OCI-LY7 (cell line): Measurements from ENCODE around the gene PPP4R2. TPM values are rescaled to one million over a fixed set of nuclear protein-coding genes. Genes with fewer than 3 reads are reported as not detected.

ENCODE experiments used
- BruUV-seq: library from RNA; stranded (reverse); fragments of 400-500 nt; replicated peaks from 2 replicates; lab custom pipeline; 2021; lab: Mats Ljungman, UMichigan
- CTCF ChIA-PET: fragments of 300-600 bp; sonication (Branson Sonifier 250); formaldehyde crosslinking; loops from one replicate; lab custom pipeline; 2022; ENCODE audit warnings: antibody characterized with exemption; ENCODE audit not compliant: unreplicated experiment; lab: Charles Lee
- POLR2A ChIA-PET: fragments of 300-600 bp; sonication (Branson Sonifier 250); formaldehyde crosslinking; loops from one replicate; lab custom pipeline; 2022; ENCODE audit warnings: antibody characterized with exemption; lab: Charles Lee
- DNase-seq: peaks from one replicate; pipeline ENCODE4 v3.0.0-alpha.2; 2015; ENCODE audit warnings: low spot score
- H2AFZ ChIP-seq: fragments of 200-600 bp; sonication (generic), shearing (Covaris generic); 2 replicates; pipeline ENCODE4 v1.6.1; 2014; ENCODE audit warnings: mild to moderate bottlenecking, antibody characterized with exemption, low read length, moderate library complexity
- H3K27ac ChIP-seq: fragments of 200-600 bp; sonication (generic); 2 replicates; pipeline ENCODE4 v1.5.1; 2014; ENCODE audit warnings: mixed run types, low read depth, mild to moderate bottlenecking, moderate library complexity, low read length, inconsistent platforms; ENCODE audit not compliant: poor library complexity, severe bottlenecking
- H3K36me3 ChIP-seq: fragments of 200-600 bp; sonication (generic); 2 replicates; pipeline ENCODE4 v1.6.1; 2014; ENCODE audit warnings: mild to moderate bottlenecking, antibody characterized with exemption, low read length, moderate library complexity, mixed read lengths; ENCODE audit not compliant: insufficient read depth
- H3K4me1 ChIP-seq: fragments of 200-600 bp; sonication (generic); 2 replicates; pipeline ENCODE4 v1.5.1; 2014; ENCODE audit warnings: mild to moderate bottlenecking, low read length; ENCODE audit not compliant: insufficient read depth, poor library complexity, severe bottlenecking
- H3K4me2 ChIP-seq: fragments of 200-600 bp; sonication (generic); 2 replicates; pipeline ENCODE4 v1.6.1; 2014; ENCODE audit warnings: mild to moderate bottlenecking, low read length
- H3K4me3 ChIP-seq: fragments of 200-600 bp; sonication (generic); 2 replicates; pipeline ENCODE4 v1.5.1; 2014; ENCODE audit warnings: mild to moderate bottlenecking, low read depth, low read length; ENCODE audit not compliant: poor library complexity, severe bottlenecking
- H3K79me2 ChIP-seq: fragments of 200-600 bp; sonication (generic); 2 replicates; pipeline ENCODE4 v1.6.1; 2016; ENCODE audit warnings: low read depth, mild to moderate bottlenecking, low read length, moderate library complexity, mixed read lengths; ENCODE audit not compliant: insufficient read depth
- H3K9me2 ChIP-seq: fragments of 200-600 bp; sonication (generic); 2 replicates; pipeline ENCODE4 v1.6.1; 2016; ENCODE audit warnings: mild to moderate bottlenecking, low read length, mixed read lengths; ENCODE audit not compliant: insufficient read depth
- H3K9me3 ChIP-seq: fragments of 200-600 bp; sonication (generic); 2 replicates; pipeline ENCODE4 v1.6.1; 2014; ENCODE audit warnings: mild to moderate bottlenecking, mixed run types, low read length, mixed read lengths
- H4K20me1 ChIP-seq: fragments of 200-600 bp; sonication (generic); 2 replicates; pipeline ENCODE4 v1.6.1; 2014; ENCODE audit warnings: mild to moderate bottlenecking, antibody characterized with exemption, low read length, moderate library complexity, mixed read lengths; ENCODE audit not compliant: insufficient read depth
- CTCF ChIP-seq: fragments of 200-600 bp; sonication (generic); conservative IDR thresholded peaks from 2 replicates; pipeline ENCODE4 v1.5.1; 2014; ENCODE audit warnings: mild to moderate bottlenecking, antibody characterized with exemption, low read length, moderate library complexity, mixed read lengths
- EZH2phosphoT487 ChIP-seq: fragments of 200-600 bp; sonication (generic); IDR thresholded peaks from 2 replicates; pipeline ENCODE4 v1.6.1; 2018; ENCODE audit warnings: low read depth, borderline replicate concordance, mild to moderate bottlenecking, mixed run types, antibody characterized with exemption, low read length, moderate library complexity, mixed read lengths
- intact Hi-C: fragments of 100-400 bp; cut with micrococcal nuclease; formaldehyde crosslinking; loops from one replicate; pipeline ENCODE4 v1.10.0; 2022; ENCODE audit not compliant: unreplicated experiment
- total RNA-seq, 2 experiments: library from RNA; depleted of rRNA in 1 of 2; stranded (reverse); fragments of >200 nt in 1 of 2; shearing (Covaris generic) in 1 of 2; gene quantifications; 2 replicates each; pipeline ENCODE4 v1.2.3, GENCODE V29; 2014 to 2022

Gene PPP4R2
- total RNA-seq, 2 experiments from 2014 or later = 52.0 to 99.5 TPM

- H3K27ac ChIP-seq = no peak overlapping the region
- no peak overlapping the region for H2AFZ ChIP-seq
- ChIA-PET POLR2A (interaction anchor here (0.7 kb wide), 2 partner anchors 331 to 386 kb away, joined by 3 to 4 read pairs; no protein-coding TSS in a partner anchor), CTCF (no interaction called here)
- intact Hi-C loops = no loop called here
- H3K4me3 ChIP-seq = no peak overlapping the region
- no peak for TF ChIP-seq CTCF
- no peak for TF ChIP-seq EZH2phosphoT487
- no peak for DNase-seq
- H3K9me2 ChIP-seq = no peaks in the 10 kb centered on the region
- H4K20me1 ChIP-seq = no peaks in the 10 kb centered on the region
- H3K4me1 ChIP-seq = no peaks in the 10 kb centered on the region
- no peaks in the 10 kb centered on the region for H3K9me3 ChIP-seq
- H3K79me2 ChIP-seq = no peaks in the 10 kb centered on the region
- no peak overlapping the region for H3K4me2 ChIP-seq
- H3K36me3 ChIP-seq = no peaks in the 10 kb centered on the region
- no TSS peak for BruUV-seq
Measured at GRCh38 chr3:73108750-73109149, 112.1 kb downstream of the PPP4R2 start.

GRCh38 chr3:73110530-73110929 is 113.9 kb downstream of the PPP4R2 start:
- H3K9me2 ChIP-seq = no peaks in the 10 kb centered on the region
- H3K9me3 ChIP-seq = no peaks in the 10 kb centered on the region
- no peak overlapping the region for H3K4me3 ChIP-seq
- H3K4me2 ChIP-seq = no peak overlapping the region
- H2AFZ ChIP-seq = no peak overlapping the region
- no TSS peak for BruUV-seq
- no peaks in the 10 kb centered on the region for H3K36me3 ChIP-seq
- no peaks in the 10 kb centered on the region for H4K20me1 ChIP-seq
- no peaks in the 10 kb centered on the region for H3K4me1 ChIP-seq
- no peak overlapping the region for H3K27ac ChIP-seq
- TF ChIP-seq CTCF (no peak), EZH2phosphoT487 (no peak)
- intact Hi-C loops = no loop called here
- CTCF ChIA-PET = no interaction called here
- POLR2A ChIA-PET = no interaction called here
- no peak for DNase-seq
- no peaks in the 10 kb centered on the region for H3K79me2 ChIP-seq

- TF ChIP-seq CTCF (no peak), EZH2phosphoT487 (no peak)
- H3K4me2 ChIP-seq = no peak overlapping the region
- H3K27ac ChIP-seq = no peak overlapping the region
- intact Hi-C loops = no loop called here
- no TSS peak for BruUV-seq
- H4K20me1 ChIP-seq = no peaks in the 10 kb centered on the region
- ChIA-PET CTCF (no interaction called here), POLR2A (interaction anchor here (0.6 kb wide), 1 partner anchor 239 kb away, joined by 5 read pairs; no protein-coding TSS in a partner anchor)
- no peak overlapping the region for H2AFZ ChIP-seq
- H3K9me2 ChIP-seq = no peaks in the 10 kb centered on the region
- no peaks in the 10 kb centered on the region for H3K36me3 ChIP-seq
- no peak overlapping the region for H3K4me3 ChIP-seq
- no peaks in the 10 kb centered on the region for H3K9me3 ChIP-seq
- H3K4me1 ChIP-seq = no peaks in the 10 kb centered on the region
- no peak for DNase-seq
- no peaks in the 10 kb centered on the region for H3K79me2 ChIP-seq
Measured at GRCh38 chr3:73114711-73115110, 118.1 kb downstream of the PPP4R2 start.
